GM19468 (cell line): ENCODE measurements around the gene CSK.

Source experiments
- ATAC-seq: cut with Tn5 transposase; IDR thresholded peaks from one replicate; pipeline ENCODE4 v1.9.1; 2021; ENCODE audit warnings: mild to moderate bottlenecking, moderate library complexity, moderate number of reproducible peaks; ENCODE audit not compliant: unreplicated experiment; ENCODE audit errors: extremely low read depth

Gene CSK

GRCh38 chr15:74769463-74770025, 12.3 kb upstream of the CSK start:
- ATAC-seq: no peak

DNA sequence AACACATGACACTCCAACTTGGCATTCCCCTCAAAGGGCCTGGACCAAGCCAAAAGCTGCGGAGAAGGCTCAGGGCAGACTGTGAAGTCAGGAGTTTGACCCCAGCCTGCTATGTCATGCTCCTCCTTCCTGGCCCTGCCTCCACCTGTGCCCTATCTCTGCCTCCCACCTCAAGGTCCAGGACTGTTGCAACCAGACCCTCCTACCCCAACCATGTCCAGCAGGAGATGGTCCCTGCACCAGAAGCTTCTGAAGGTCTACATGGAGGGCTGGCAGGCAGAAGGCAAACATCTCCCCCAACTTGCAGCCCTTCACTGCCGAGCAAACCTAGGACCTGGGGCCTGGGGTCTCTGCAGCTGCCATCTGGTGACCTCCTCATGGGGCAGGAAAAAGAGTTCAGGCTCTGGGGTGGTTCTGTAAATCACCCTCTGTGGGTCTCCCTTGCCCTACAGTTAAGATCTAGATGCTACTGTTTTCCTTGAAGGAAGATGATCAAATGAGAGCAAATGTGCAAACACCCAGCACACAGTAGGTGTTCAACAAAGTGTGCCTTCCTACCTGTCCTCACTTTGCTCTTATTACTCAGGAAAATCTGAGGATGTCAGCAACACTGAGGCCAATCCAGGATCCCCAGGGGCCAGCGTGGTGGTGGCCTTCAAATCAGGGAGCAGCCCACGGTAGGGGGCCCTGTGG, 11.5 kb upstream of the CSK start:
- ATAC-seq: no peak

DNA sequence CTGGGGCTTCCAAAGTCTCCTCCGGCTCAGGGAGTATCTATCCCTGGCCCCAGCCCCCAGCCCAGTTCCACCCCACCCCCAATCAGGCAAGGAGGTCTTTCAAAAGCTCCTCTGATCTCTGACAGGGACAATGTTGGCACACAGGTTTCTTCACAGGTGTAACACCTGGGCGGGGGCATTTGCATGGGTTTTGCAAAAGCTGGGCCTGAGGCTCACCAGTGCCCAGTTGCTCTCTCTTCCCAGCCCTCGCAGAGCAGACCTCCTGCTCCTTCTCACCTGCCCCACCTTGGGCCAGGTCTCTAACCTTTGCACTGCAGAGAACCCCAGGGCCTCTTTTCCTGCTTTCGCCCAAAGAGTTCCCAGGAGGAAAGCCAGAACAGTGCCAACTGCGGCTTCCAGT, 8.6 kb upstream of the CSK start:
- ATAC-seq: no peak

DNA sequence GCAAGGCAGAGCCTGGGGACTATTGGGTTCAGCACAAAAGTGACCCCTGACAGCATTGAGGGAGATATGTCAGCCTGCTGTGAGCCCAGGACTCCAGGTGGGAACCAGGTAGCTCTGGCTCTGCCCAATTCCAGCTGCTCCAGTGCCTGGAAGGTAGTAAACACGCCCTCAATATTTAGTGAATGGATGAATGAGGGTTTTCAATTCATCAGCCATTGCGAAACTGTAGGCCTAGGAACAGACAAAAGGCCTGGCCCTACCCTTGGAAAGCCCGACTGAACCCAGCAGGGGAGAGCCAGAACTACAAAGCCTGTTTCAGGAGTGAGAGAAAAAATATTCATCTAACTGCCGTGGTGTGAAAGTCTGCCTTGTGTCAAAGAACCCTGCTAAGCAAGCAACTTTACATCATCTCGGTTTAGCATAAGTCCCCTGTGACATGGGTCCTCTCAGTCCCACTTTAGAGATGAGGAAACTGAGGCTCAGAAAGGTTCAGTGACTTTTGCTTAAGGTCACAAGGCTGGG, 8.1 kb upstream of the CSK start:
- ATAC-seq: no peak

DNA sequence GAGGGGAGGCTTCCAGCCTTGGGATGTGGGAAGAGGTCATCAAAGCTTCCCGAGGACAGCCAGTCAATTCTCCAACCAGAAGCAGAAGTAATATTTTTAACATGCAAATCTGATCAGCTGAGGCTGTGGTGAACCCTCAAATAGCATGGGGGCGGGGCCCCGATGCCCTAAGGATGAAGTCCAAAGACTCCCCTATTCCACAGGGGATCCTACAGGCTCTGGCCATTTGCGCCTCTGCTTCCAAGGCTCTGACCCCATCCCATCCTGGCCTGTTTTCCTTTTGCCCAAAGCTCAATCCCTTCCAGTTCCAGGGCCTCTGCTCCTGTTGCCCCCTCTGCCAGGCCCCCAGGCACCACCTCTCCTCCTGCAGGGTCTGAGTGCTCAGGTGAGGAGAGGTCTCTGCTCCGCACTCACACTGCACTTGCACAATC, 6.7 kb upstream of the CSK start:
- no peak for ATAC-seq

DNA sequence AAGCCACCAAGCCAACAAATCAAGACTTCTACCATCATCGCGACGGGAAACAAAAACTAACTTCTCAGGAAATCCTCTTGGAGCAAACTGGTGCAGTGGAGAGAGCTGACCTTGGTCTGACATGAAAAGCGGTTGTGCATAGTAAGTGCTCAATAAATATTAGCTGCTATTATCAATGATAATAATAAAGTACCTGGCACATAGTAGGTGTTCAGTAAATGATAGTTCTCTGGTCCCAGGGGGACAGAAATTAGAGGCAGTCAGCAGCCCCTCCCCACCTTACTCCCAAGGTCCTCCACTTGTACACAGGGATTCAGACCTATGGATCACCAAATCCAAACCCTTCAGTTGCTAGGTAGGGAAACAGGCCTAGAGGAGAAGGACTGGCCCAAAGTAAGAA, 6.0 kb upstream of the CSK start:
- ATAC-seq: no peak

DNA sequence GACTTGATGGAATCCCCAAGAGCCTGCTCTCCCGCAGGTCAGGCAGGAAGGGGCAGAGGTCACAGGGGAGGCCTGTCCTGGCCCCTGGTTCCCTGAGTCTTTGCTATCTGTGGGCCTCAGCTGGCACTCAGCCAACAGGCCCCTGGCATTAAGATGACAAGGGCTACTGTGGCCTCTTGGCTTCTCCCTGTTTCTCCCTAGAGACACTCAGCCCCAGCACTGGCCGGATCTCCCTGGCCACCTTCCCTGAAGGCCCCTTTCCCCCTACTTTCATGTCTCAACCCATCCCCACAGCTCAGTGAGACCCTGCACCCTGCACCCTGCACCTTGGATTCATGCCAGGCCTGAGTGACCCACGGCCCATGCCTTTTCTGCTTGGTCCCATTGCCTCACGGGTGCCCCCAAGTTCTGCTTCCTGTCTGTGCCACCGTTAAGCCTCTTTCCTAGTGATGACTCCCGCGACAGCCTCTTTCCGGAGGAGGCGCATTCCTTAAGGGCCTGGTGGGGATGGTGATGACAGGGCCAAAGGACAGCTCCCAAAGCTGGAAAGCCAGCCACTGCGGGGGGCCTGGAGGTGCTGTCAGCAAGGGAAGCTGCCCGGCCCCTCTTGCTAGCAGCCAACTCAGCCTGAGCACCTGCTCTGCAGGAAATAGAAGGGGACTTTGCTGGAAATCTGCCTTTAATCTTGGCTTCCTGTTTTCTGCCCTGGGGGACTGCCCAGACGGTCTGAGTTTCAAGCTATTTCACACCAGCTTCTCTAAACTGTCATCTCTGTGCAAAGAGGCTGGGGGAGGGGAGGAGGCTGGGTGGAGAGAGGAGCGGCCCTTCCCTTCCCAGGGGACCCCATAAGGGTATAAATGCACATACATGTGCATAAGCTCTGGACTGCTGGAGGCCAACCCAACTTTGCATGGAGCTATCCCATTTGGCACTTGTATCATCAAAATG, 4.8 kb upstream of the CSK start:
- no peak for ATAC-seq

DNA sequence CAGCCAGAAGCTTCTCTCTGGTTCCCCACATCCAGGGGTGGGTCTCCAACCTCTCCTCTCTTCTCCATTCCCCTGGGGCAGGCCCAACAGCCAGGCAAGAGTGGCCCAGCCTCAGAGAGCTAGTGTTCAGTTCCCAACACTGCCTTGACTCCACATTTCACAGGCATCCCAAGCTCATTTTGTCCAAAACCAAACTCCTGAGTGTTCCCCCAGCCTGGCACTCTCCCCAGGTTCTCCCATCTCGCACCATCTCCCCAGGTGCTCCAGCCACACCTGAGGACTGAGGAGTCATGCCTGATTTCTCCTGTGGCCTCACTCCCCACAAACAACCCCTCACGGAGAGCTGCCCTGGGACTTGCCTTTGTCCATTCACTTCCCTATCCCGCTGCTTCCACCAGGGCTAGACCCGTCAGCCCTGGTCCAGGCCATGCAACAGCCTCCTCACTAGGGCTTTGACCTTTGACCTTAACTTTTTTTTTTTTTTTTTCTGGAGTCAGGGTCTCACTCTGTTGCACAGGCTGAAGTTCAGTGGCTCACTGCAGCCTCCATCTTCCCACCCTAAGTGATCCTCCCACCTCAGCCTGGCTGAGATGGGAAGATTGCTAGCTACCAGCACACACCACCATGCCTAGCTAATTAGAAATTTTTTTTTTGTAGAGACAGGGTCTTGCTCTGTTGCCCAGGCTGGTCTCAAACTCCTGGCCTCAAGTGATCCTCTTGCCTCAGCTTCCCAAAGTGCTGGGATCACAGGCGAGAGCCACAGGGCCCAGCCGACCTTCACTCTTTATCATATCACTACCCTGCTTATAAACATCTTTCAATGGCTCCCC, 3.9 kb upstream of the CSK start:
- no peak for ATAC-seq

- no peak for ATAC-seq
Observed at GRCh38 chr15:74778599-74778970, 3.3 kb upstream of the CSK start.

DNA sequence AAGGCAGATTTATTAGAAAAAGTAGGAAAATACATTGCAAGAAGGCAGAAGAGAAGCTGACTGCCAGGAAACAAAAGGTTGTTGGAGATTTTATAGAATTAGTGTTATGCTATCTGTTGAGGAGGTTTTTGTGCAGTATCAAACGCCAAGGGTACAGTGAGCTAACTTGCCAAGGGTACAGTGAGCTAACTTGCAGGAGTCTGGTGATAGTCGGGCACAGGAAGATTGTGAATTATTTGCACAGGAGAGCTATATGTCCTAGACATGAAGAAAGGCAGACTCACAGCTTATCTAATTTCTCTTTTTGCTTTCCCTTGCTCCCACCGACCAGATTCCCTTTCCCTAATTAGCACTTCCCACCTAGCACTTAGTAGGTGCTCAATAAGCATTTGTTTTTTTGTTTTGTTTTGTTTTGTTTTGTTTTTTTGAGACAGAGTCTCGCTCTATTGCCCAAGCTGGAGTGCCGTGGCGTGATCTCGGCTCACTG, 2.7 kb upstream of the CSK start:
- ATAC-seq: no peak

GRCh38 chr15:74780523-74781430, 1.1 kb upstream of the CSK start:
- no peak for ATAC-seq

DNA sequence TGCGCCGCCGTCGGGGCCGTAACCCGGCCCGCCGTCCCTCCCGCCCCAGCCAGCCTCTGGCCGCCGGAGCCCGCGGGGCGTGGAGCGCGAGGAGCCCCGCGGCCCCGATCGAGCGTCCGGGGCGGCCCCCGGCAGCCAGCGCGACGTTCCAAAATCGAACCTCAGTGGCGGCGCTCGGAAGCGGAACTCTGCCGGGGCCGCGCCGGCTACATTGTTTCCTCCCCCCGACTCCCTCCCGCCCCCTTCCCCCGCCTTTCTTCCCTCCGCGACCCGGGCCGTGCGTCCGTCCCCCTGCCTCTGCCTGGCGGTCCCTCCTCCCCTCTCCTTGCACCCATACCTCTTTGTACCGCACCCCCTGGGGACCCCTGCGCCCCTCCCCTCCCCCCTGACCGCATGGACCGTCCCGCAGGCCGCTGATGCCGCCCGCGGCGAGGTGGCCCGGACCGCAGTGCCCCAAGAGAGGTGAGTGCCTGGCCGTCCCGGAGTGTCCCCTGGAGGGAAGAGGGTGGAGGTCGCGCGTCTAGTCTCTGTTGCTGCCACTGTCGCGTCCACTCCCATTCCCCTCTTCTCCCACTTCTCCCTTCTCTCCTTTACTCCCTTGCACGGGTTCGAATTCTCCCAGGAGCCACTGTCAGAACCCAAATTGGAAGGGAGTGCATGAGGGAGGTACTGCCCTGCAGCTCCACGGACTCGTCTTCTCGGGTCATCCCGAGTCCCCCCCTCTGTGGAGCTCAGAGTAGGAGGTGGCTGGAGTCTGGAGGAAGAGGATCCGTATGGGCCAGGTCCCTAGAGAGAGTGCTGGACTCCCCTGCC, 585 bp downstream of the CSK start:
- peak; percentile 0 for ATAC-seq

DNA sequence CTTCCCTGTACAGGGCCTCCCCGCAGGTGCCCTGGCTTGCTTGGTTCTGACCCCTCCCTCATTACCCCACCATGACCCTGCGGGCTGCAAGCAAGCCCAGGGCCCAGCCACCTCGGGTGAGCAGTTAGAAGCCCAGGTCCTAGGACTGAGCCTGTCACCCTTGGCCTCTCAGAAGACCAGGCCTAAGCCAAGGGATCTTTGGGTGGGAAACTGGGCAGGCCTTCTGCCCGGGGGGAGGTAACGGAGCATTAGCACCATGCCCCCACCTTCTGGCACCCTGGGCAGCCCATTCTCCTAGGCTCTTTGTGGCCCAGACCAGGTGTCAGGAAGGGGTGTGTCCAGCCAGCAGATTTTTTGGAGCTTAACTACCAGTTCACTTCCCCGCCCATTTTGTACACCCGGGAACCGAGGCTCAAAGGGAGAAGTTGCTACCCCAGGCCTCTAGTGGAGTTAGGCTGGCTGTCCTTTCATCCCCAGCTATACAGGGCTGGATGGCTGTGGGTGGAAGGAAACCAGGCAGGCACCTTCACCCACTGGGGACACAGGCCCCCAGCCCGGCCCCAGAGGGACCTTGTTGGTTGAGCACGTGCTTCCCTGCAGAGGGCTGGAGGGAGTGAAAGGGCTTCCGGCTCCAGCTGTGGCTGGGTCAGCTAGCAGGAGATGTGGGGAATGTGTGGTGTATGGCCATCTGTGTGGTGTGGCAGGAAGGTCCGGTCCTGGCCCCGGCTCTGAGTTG, 1.4 kb downstream of the CSK start:
- ATAC-seq: no peak

GRCh38 chr15:74783808-74784175, 1.9 kb downstream of the CSK start:
- no peak for ATAC-seq

DNA sequence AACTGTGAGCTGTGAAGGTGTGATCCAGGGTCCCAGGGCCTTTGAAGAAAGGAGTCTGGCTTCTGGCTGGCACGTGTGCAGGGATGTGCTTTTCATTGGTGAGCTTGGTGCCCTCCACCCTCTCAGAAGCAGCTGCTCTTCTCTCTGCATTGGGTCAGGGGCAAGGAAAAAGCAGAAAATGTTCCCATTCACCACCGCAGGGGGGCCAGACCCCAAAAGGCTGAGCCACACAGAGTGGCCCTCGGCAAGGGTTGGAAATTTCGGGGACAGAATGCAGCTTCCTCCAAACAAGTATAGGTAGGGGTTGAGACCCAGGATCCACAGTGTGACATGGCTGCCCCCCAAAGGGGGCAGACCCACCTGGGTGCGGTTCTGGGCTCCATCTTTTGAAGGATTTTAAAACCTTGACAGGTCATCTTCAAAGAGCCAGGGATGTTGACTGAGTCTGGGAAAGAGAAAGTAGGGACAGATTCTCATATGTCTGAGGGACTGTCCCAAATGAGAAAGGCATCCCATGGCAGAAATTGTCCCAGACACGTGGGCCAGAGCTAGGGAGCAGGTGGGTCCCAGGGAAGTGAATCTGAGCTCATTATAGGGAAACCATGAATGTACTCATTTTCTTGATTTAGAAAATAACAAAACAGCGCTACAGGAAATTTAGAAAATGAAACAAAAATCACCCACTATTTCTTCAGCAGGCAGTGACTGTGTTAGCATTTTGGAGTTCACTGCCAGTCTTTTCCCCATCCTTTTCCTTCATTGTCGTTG, 2.7 kb downstream of the CSK start:
- no peak for ATAC-seq

DNA sequence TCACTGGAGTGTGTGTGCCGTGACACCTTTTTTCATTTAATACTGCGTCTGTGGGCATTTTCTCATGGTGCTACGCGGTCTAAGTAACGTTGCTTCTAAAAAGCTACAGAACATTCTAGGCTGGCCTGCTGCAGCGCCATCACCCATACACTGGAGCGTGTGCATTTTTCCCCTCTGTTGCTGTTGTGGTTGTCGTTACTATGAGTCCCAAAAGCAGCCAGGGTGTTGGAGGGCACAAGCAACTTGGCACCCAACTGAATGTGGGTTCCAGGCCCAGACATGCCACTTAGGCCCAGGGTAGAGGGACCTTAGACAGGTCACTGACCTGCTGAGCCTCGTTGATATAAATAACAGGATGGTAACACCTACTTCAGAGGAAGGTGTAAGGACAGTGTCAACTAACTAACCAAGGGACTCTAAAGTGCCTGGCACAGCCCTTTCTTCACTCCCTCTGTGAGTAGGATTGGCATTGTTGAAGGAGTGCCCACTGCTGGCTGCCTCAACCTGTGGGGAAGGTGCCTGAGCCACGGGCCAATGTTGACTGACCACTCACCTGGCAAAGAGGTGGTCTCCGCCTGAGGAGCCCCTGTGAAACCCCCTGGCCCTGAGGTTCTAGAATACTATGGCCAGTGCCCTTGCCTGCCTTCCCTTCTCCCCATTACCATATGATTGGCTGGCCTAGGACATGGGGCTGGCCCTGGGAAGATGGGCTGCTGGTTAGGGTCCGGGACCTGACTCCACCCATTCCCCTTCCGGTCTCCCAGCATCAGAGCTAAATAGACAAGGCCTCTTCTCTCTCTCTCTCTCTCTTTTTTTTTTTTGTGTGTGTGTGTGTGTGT, 3.5 kb downstream of the CSK start:
- ATAC-seq: no peak
